B cell (primary cell): ENCODE measurements around the gene MKRN2OS.

ENCODE experiments used
- CTCF ChIP-seq: fragments of 200-600 bp; IDR thresholded peaks from one replicate; pipeline ENCODE4 v1.8.0; 2022; ENCODE audit warnings: antibody characterized with exemption, mild to moderate bottlenecking
- EZH2 ChIP-seq: IDR thresholded peaks from 2 replicates; pipeline ENCODE4 v1.6.1; 2012; ENCODE audit warnings: borderline replicate concordance, low read depth, mild to moderate bottlenecking, moderate library complexity, low read length; ENCODE audit not compliant: insufficient read depth, poor library complexity, severe bottlenecking

- no peak for TF ChIP-seq CTCF
- TF ChIP-seq EZH2 = no peak
Observed at GRCh38 chr3:12495749-12496452, 49.4 kb downstream of the MKRN2OS start.
